ENCODE data around the gene PTPRS.
"Not testable (repeated sequence)": the region's sequence is repeated elsewhere in the genome, so short reads cannot be mapped to it uniquely, and the experiment has no call there.

DNA sequence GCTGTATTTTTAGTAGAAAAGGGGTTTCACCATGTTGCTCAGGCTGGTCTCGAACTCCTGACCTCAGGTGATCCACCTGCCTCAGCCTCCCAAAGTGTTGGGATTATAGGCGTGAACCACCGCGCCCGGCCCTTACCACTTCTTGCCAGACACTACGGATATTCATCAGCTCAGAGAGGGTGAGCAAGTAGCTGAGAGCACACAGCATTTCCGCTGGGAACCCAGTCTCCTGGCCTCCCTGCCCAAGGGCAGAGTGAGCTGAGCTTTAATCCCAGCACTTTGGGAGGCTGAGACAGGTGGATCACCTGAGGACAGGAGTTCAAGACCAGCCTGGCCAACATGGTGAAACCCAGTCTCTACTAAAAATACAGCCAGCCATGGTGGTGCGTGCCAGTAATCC, 12.2 kb downstream of the PTPRS start:
- TF ChIP-seq, protein P1, sequence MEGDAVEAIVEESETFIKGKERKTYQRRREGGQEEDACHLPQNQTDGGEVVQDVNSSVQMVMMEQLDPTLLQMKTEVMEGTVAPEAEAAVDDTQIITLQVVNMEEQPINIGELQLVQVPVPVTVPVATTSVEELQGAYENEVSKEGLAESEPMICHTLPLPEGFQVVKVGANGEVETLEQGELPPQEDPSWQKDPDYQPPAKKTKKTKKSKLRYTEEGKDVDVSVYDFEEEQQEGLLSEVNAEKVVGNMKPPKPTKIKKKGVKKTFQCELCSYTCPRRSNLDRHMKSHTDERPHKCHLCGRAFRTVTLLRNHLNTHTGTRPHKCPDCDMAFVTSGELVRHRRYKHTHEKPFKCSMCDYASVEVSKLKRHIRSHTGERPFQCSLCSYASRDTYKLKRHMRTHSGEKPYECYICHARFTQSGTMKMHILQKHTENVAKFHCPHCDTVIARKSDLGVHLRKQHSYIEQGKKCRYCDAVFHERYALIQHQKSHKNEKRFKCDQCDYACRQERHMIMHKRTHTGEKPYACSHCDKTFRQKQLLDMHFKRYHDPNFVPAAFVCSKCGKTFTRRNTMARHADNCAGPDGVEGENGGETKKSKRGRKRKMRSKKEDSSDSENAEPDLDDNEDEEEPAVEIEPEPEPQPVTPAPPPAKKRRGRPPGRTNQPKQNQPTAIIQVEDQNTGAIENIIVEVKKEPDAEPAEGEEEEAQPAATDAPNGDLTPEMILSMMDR (IDR thresholded peaks at IDR 0.05), result not testable (repeated sequence)
- TF ChIP-seq POLR2A (IDR thresholded peaks at IDR 0.05), result not testable (repeated sequence)

Measured in lower leg skin (tissue), 3 donors.